SK-N-SH treated with all-trans-retinoic acid at 6 μM for 48 hours (cell line): ENCODE data around the gene ATP1A3.

Experiments used
- ATAC-seq: fragments of 200-7000 bp; cut with Tn5 transposase; 3 replicates; pipeline ENCODE4 v1.9.1; 2020; ENCODE audit warnings: mild to moderate bottlenecking, moderate library complexity
- BACH2 ChIP-seq: fragments of 250-450 bp; sonication (Bioruptor Pico); IDR thresholded peaks from 2 replicates; pipeline ENCODE4 v1.9.0; 2021; ENCODE audit warnings: mild to moderate bottlenecking, borderline replicate concordance
- CSRNP3 ChIP-seq: fragments of 250-450 bp; sonication (Bioruptor Pico); IDR thresholded peaks from 2 replicates; pipeline ENCODE4 v1.5.1; 2021; ENCODE audit warnings: mild to moderate bottlenecking, moderate library complexity
- ESRRG ChIP-seq: fragments of 250-450 bp; sonication (Bioruptor Pico); IDR thresholded peaks from 2 replicates; pipeline ENCODE4 v1.6.1; 2021; ENCODE audit warnings: mild to moderate bottlenecking
- GLIS3 ChIP-seq: fragments of 250-450 bp; sonication (Bioruptor Pico); IDR thresholded peaks from 2 replicates; pipeline ENCODE4 v1.5.0; 2020; ENCODE audit warnings: mild to moderate bottlenecking, moderate library complexity
- ISL1 ChIP-seq: fragments of 250-450 bp; sonication (Bioruptor Pico); IDR thresholded peaks from 2 replicates; pipeline ENCODE4 v2.1.2; 2022; ENCODE audit warnings: mild to moderate bottlenecking, moderate library complexity
- PATZ1 ChIP-seq: fragments of 250-450 bp; sonication (Bioruptor Pico); IDR thresholded peaks from 2 replicates; pipeline ENCODE4 v1.8.0; 2020; ENCODE audit warnings: mild to moderate bottlenecking, moderate library complexity, borderline replicate concordance
- PPARA ChIP-seq: fragments of 250-450 bp; sonication (Bioruptor Pico); IDR thresholded peaks from 2 replicates; pipeline ENCODE4 v1.5.0; 2020; ENCODE audit warnings: mild to moderate bottlenecking, borderline replicate concordance
- RARB ChIP-seq: fragments of 250-450 bp; sonication (Bioruptor Pico); IDR thresholded peaks from 2 replicates; pipeline ENCODE4 v1.8.0; 2021; ENCODE audit warnings: mild to moderate bottlenecking, moderate library complexity
- SNAI2 ChIP-seq: fragments of 250-450 bp; sonication (Bioruptor Pico); IDR thresholded peaks from 2 replicates; pipeline ENCODE4 v1.5.0; 2020; ENCODE audit warnings: mild to moderate bottlenecking, moderate library complexity
- TOX ChIP-seq: fragments of 250-450 bp; sonication (Bioruptor Pico); IDR thresholded peaks from 2 replicates; pipeline ENCODE4 v1.8.0; 2021; ENCODE audit warnings: mild to moderate bottlenecking, moderate library complexity, borderline replicate concordance
- ZC3H10 ChIP-seq: fragments of 250-450 bp; sonication (Bioruptor Pico); IDR thresholded peaks from 2 replicates; pipeline ENCODE4 v1.5.1; 2021; ENCODE audit warnings: mild to moderate bottlenecking, moderate library complexity
- ZFP3 ChIP-seq: fragments of 250-450 bp; sonication (Bioruptor Pico); IDR thresholded peaks from 2 replicates; pipeline ENCODE4 v1.5.0; 2020; ENCODE audit warnings: mild to moderate bottlenecking, moderate library complexity
- ZFP30 ChIP-seq: fragments of 450-650 bp; formaldehyde crosslinking; IDR thresholded peaks from 2 replicates; pipeline ENCODE4 v1.5.0; 2022; ENCODE audit warnings: mild to moderate bottlenecking, moderate library complexity
- ZNF565 ChIP-seq: fragments of 450-650 bp; formaldehyde crosslinking; conservative IDR thresholded peaks from 2 replicates; pipeline ENCODE4 v1.5.0; 2020; ENCODE audit warnings: low read depth, mild to moderate bottlenecking, moderate library complexity
- ZNF70 ChIP-seq: fragments of 450-650 bp; formaldehyde crosslinking; IDR thresholded peaks from 2 replicates; pipeline ENCODE4 v1.5.0; 2020; ENCODE audit warnings: mild to moderate bottlenecking, moderate library complexity
- ZNF8 ChIP-seq: fragments of 450-650 bp; formaldehyde crosslinking; IDR thresholded peaks from 2 replicates; pipeline ENCODE4 v1.5.0; 2020; ENCODE audit warnings: mild to moderate bottlenecking, moderate library complexity
- TF ChIP-seq, protein P1 (sequence below): fragments of 250-450 bp; sonication (Bioruptor Pico); IDR thresholded peaks from 2 replicates; pipeline ENCODE4 v1.5.0; 2020; ENCODE audit warnings: mild to moderate bottlenecking, moderate library complexity

ATP1A3 gene

DNA sequence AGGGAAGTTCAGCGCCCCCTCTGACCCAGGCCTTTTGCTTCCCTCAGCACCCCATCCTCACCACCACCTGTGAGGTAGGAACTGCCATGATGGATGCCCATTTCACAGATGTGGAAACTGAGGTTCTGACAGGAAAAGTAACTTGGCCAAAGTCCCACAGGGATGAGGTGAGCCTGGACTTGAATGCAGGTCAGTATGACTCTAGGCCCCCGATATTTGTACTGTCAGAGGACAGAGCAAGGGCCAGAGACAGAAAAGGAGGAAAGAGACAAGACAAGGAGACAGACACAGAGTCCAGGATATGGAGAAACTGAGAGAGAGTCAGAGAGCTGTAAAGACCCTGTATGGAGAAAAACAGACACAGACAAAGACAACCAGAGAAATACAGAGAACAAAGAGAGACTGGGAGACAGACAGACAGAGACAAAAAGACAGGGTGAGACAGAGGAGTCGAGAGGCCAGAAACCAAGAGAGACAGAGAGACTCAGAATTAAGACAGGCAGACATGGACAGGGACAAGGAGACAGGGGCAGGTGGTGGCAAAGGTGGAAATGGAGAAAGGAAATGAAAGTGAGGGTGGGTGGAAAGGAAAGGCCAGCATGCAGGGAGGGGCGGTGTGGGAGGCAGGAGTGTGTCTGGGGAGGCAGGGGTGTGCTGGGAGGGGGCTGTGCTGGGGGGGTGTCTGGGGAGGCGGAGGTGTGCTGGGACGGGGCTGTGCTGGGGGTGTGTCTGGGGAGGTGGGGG, 70.8 kb downstream of the ATP1A3 start (continued):
- TF ChIP-seq PATZ1 (no peak), TOX (CRISPR knock-in tag) (no peak), PPARA (CRISPR knock-in tag) (no peak)
- TF ChIP-seq, protein P1, sequence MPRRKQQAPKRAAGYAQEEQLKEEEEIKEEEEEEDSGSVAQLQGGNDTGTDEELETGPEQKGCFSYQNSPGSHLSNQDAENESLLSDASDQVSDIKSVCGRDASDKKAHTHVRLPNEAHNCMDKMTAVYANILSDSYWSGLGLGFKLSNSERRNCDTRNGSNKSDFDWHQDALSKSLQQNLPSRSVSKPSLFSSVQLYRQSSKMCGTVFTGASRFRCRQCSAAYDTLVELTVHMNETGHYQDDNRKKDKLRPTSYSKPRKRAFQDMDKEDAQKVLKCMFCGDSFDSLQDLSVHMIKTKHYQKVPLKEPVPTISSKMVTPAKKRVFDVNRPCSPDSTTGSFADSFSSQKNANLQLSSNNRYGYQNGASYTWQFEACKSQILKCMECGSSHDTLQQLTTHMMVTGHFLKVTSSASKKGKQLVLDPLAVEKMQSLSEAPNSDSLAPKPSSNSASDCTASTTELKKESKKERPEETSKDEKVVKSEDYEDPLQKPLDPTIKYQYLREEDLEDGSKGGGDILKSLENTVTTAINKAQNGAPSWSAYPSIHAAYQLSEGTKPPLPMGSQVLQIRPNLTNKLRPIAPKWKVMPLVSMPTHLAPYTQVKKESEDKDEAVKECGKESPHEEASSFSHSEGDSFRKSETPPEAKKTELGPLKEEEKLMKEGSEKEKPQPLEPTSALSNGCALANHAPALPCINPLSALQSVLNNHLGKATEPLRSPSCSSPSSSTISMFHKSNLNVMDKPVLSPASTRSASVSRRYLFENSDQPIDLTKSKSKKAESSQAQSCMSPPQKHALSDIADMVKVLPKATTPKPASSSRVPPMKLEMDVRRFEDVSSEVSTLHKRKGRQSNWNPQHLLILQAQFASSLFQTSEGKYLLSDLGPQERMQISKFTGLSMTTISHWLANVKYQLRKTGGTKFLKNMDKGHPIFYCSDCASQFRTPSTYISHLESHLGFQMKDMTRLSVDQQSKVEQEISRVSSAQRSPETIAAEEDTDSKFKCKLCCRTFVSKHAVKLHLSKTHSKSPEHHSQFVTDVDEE (CRISPR knock-in tag) = no peak
- TF ChIP-seq, all 23 proteins: peak for 0

DNA sequence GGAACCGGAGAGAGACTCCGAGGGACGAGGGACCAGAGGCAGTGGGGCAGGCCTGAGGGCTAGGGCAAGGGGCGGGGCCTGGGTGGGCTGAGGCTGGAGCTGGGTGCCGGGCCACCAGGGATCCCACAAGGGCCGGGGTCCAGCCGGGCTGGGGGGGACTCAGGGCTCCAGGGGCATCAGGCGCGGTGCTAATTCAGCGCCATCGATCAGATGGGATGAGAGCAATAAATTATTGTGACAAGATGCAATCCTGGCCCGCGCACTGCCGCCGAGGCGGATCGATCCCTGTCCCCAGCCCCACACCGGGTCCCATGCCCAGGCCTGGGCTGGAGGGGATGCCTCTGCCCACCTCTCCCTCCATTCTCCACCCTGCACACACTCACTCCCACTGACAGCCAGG, 71.4 kb downstream of the ATP1A3 start:
- no peak for ATAC-seq
- TF ChIP-seq ISL1 (CRISPR knock-in tag) (no peak), CSRNP3 (CRISPR knock-in tag) (no peak), ZFP30 (CRISPR knock-in tag) (no peak), ZFP3 (no peak), RARB (CRISPR knock-in tag) (no peak), SNAI2 (CRISPR knock-in tag) (no peak), ESRRG (CRISPR knock-in tag) (no peak), ZNF8 (CRISPR knock-in tag) (no peak), GLIS3 (CRISPR knock-in tag) (no peak), ZNF565 (no peak), ZC3H10 (CRISPR knock-in tag) (no peak), PPARA (CRISPR knock-in tag) (no peak)
- TF ChIP-seq, all 23 proteins: peak for 0

- TF ChIP-seq ZFP3 (no peak), ESRRG (CRISPR knock-in tag) (no peak), BACH2 (no peak), ZFP30 (CRISPR knock-in tag) (no peak), ZNF70 (CRISPR knock-in tag) (no peak), ZNF8 (CRISPR knock-in tag) (no peak), SNAI2 (CRISPR knock-in tag) (no peak), PATZ1 (no peak)
- no peak for ATAC-seq
Measured at GRCh38 chr19:41921577-41922576, 72.2 kb downstream of the ATP1A3 start.

- TF ChIP-seq PATZ1 = no peak
- no peak for TF ChIP-seq BACH2
- no peak for TF ChIP-seq GLIS3 (CRISPR knock-in tag)
- ATAC-seq = no peak
Measured at GRCh38 chr19:41920882-41921576, 73.0 kb downstream of the ATP1A3 start.
